NCI-H526 treated with DMSO at 0.1 percent for 48 hours (cell line): Measurements from ENCODE around the gene ENTHD1.
A peak's percentile ranks its signal among the peaks of the same experiment; 100 is the strongest.

Experiments used
- DNase-seq: peaks from one replicate; lab custom pipeline; 2025; lab: John Stamatoyannopoulos, UW

ENTHD1 gene

GRCh38 chr22:39731881-39732555 lies 161.5 kb downstream of the ENTHD1 start:
- peak; percentile 1 for DNase-seq

GRCh38 chr22:39731481-39731880 lies 162.1 kb downstream of the ENTHD1 start:
- no peak for DNase-seq

GRCh38 chr22:39729141-39729934 lies 164.2 kb downstream of the ENTHD1 start:
- DNase-seq, result no peak

- no peak for DNase-seq
These were observed 165.2 kb downstream of the ENTHD1 start for GRCh38 chr22:39728236-39728860.

- no peak for DNase-seq
These were observed 166.0 kb downstream of the ENTHD1 start for GRCh38 chr22:39727541-39727940.

GRCh38 chr22:39725351-39726035 lies 168.1 kb downstream of the ENTHD1 start:
- DNase-seq, result no peak

GRCh38 chr22:39724857-39725256 lies 168.7 kb downstream of the ENTHD1 start:
- DNase-seq, result no peak

- no peak for DNase-seq
These were observed 169.2 kb downstream of the ENTHD1 start for GRCh38 chr22:39724390-39724789.

- no peak for DNase-seq
These were observed 169.6 kb downstream of the ENTHD1 start for GRCh38 chr22:39723899-39724351.

GRCh38 chr22:39723463-39723862 lies 170.1 kb downstream of the ENTHD1 start:
- no peak for DNase-seq

- DNase-seq, result no peak
These were observed 171.1 kb downstream of the ENTHD1 start for GRCh38 chr22:39722501-39722900.

GRCh38 chr22:39722032-39722325 lies 171.6 kb downstream of the ENTHD1 start:
- no peak for DNase-seq

GRCh38 chr22:39721206-39722031 lies 172.1 kb downstream of the ENTHD1 start:
- no peak for DNase-seq

- DNase-seq, result no peak
These were observed 173.8 kb downstream of the ENTHD1 start for GRCh38 chr22:39719559-39720450.

GRCh38 chr22:39718921-39719475 lies 174.6 kb downstream of the ENTHD1 start:
- no peak for DNase-seq

GRCh38 chr22:39718206-39718605 lies 175.4 kb downstream of the ENTHD1 start:
- DNase-seq, result no peak

GRCh38 chr22:39717099-39717498 lies 176.5 kb downstream of the ENTHD1 start:
- peak; percentile 5 for DNase-seq

GRCh38 chr22:39716534-39716933 lies 177.0 kb downstream of the ENTHD1 start:
- no peak for DNase-seq

GRCh38 chr22:39715778-39716495 lies 177.6 kb downstream of the ENTHD1 start:
- no peak for DNase-seq

- DNase-seq, result no peak
These were observed 179.2 kb downstream of the ENTHD1 start for GRCh38 chr22:39714321-39714720.
